ENCODE results near the gene FBXL17. TPM values are rescaled to one million over a fixed set of nuclear protein-coding genes. Genes with fewer than 3 reads are reported as not detected.

The FBXL17 gene
- total and polyA plus RNA-seq, 2 of the 13 experiments (the other 11 are each of a cell fraction or from before 2014, with no cell fraction given), result 3.0 to 7.9 TPM

GRCh38 chr5:108381954-108382783 lies at the start of gene FBXL17 (continued):
- TF ChIP-seq GMEB2 (CRISPR knock-in tag; IDR thresholded peaks at IDR 0.05; ENCODE audit: low read depth), result no peak
- TF ChIP-seq ZNF572 (CRISPR knock-in tag; IDR thresholded peaks at IDR 0.05), result peak; percentile 22; the same call in 1 of the 2 replicates
- TF ChIP-seq, protein P1, sequence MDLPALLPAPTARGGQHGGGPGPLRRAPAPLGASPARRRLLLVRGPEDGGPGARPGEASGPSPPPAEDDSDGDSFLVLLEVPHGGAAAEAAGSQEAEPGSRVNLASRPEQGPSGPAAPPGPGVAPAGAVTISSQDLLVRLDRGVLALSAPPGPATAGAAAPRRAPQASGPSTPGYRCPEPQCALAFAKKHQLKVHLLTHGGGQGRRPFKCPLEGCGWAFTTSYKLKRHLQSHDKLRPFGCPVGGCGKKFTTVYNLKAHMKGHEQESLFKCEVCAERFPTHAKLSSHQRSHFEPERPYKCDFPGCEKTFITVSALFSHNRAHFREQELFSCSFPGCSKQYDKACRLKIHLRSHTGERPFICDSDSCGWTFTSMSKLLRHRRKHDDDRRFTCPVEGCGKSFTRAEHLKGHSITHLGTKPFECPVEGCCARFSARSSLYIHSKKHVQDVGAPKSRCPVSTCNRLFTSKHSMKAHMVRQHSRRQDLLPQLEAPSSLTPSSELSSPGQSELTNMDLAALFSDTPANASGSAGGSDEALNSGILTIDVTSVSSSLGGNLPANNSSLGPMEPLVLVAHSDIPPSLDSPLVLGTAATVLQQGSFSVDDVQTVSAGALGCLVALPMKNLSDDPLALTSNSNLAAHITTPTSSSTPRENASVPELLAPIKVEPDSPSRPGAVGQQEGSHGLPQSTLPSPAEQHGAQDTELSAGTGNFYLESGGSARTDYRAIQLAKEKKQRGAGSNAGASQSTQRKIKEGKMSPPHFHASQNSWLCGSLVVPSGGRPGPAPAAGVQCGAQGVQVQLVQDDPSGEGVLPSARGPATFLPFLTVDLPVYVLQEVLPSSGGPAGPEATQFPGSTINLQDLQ (CRISPR knock-in tag; IDR thresholded peaks at IDR 0.05), result peak; percentile 78
- TF ChIP-seq ZNF138 (CRISPR knock-in tag; IDR thresholded peaks at IDR 0.05; ENCODE audit: low read depth), result peak; percentile 37; the same call in 1 of the 2 replicates
- TF ChIP-seq SNAPC4 (CRISPR knock-in tag; IDR thresholded peaks at IDR 0.05), result peak; percentile 86
- TF ChIP-seq SMAD1 (CRISPR knock-in tag; IDR thresholded peaks at IDR 0.05; ENCODE audit: borderline replicate concordance, low read depth), result no peak; the same call in 1 of the 2 replicates
- peak; percentile 95 for TF ChIP-seq ZNF331 (CRISPR knock-in tag; IDR thresholded peaks at IDR 0.05)
- TF ChIP-seq, protein P2, sequence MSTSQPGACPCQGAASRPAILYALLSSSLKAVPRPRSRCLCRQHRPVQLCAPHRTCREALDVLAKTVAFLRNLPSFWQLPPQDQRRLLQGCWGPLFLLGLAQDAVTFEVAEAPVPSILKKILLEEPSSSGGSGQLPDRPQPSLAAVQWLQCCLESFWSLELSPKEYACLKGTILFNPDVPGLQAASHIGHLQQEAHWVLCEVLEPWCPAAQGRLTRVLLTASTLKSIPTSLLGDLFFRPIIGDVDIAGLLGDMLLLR (CRISPR knock-in tag; IDR thresholded peaks at IDR 0.05), result peak; percentile 60; the same call in 1 of the 2 replicates
- peak; percentile 70; the same call in 1 of the 2 replicates for TF ChIP-seq ZSCAN22 (CRISPR knock-in tag; IDR thresholded peaks at IDR 0.05)
- TF ChIP-seq ZNF503 (CRISPR knock-in tag; IDR thresholded peaks at IDR 0.05), result peak; percentile 72
- TF ChIP-seq, protein P3, sequence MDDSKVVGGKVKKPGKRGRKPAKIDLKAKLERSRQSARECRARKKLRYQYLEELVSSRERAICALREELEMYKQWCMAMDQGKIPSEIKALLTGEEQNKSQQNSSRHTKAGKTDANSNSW (CRISPR knock-in tag; IDR thresholded peaks at IDR 0.05; ENCODE audit: borderline replicate concordance), result peak; percentile 82; the same call in 1 of the 2 replicates
- TF ChIP-seq, protein P4, sequence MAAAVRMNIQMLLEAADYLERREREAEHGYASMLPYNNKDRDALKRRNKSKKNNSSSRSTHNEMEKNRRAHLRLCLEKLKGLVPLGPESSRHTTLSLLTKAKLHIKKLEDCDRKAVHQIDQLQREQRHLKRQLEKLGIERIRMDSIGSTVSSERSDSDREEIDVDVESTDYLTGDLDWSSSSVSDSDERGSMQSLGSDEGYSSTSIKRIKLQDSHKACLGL (CRISPR knock-in tag; IDR thresholded peaks at IDR 0.05), result peak; percentile 93
- peak; percentile 53 for TF ChIP-seq ZNF761 (CRISPR knock-in tag; conservative IDR thresholded peaks at IDR 0.05)
- TF ChIP-seq GPN1 (CRISPR knock-in tag; IDR thresholded peaks at IDR 0.05; ENCODE audit: borderline replicate concordance), result no peak
